ENCODE results near the gene ATIC. TPM values are rescaled to one million over a fixed set of nuclear protein-coding genes. Genes with fewer than 3 reads are reported as not detected.
A peak's percentile ranks its signal among the peaks of the same experiment; 100 is the strongest.

Gene ATIC
- total RNA-seq, 1 donor from 2014 or later = 81.6 TPM

- TF ChIP-seq CTCF (IDR thresholded peaks at IDR 0.05; ENCODE audit: insufficient read depth, low read length, poor library complexity, severe bottlenecking) = no peak
- H3K27me3 ChIP-seq (ENCODE audit: control insufficient read depth, insufficient read depth, low read length) = no peaks in the 10 kb centered on the region
- H3K4me3 ChIP-seq (ENCODE audit: low read depth, low read length) = no peak overlapping the region
- peaks cover 5% of the 10 kb centered on the region for H3K36me3 ChIP-seq (ENCODE audit: control insufficient read depth, insufficient read depth, low read length)
- no peak for DNase-seq (ENCODE audit: low read depth)
Observed at GRCh38 chr2:215328066-215328465, 16.2 kb downstream of the ATIC start.

GRCh38 chr2:215332872-215333595 lies 21.2 kb downstream of the ATIC start:
- no peaks in the 10 kb centered on the region for H3K36me3 ChIP-seq (ENCODE audit: control insufficient read depth, insufficient read depth, low read length)
- no peaks in the 10 kb centered on the region for H3K27me3 ChIP-seq (ENCODE audit: control insufficient read depth, insufficient read depth, low read length)
- peak; percentile 74 for DNase-seq (ENCODE audit: low read depth)
- no peak for TF ChIP-seq CTCF (IDR thresholded peaks at IDR 0.05; ENCODE audit: insufficient read depth, low read length, poor library complexity, severe bottlenecking)
- H3K4me3 ChIP-seq (ENCODE audit: low read depth, low read length) = no peak overlapping the region

GRCh38 chr2:215338883-215339679 lies 27.2 kb downstream of the ATIC start:
- Histone ChIP-seq H3K27me3 (ENCODE audit: control insufficient read depth, insufficient read depth, low read length) (no peaks in the 10 kb centered on the region), H3K36me3 (ENCODE audit: control insufficient read depth, insufficient read depth, low read length) (no peaks in the 10 kb centered on the region), H3K4me3 (ENCODE audit: low read depth, low read length) (no peak overlapping the region)
- DNase-seq (ENCODE audit: low read depth) = no peak
- no peak for TF ChIP-seq CTCF (IDR thresholded peaks at IDR 0.05; ENCODE audit: insufficient read depth, low read length, poor library complexity, severe bottlenecking)

GRCh38 chr2:215347878-215348277 lies 36.0 kb downstream of the ATIC start:
- H3K4me3 ChIP-seq (ENCODE audit: low read depth, low read length) = no peak overlapping the region
- DNase-seq (ENCODE audit: low read depth) = no peak
- H3K27me3 ChIP-seq (ENCODE audit: control insufficient read depth, insufficient read depth, low read length) = no peaks in the 10 kb centered on the region
- no peak for TF ChIP-seq CTCF (IDR thresholded peaks at IDR 0.05; ENCODE audit: insufficient read depth, low read length, poor library complexity, severe bottlenecking)
- no peaks in the 10 kb centered on the region for H3K36me3 ChIP-seq (ENCODE audit: control insufficient read depth, insufficient read depth, low read length)

GRCh38 chr2:215352602-215353001 lies 40.7 kb downstream of the ATIC start:
- DNase-seq (ENCODE audit: low read depth) = no peak
- Histone ChIP-seq H3K4me3 (ENCODE audit: low read depth, low read length) (no peak overlapping the region), H3K36me3 (ENCODE audit: control insufficient read depth, insufficient read depth, low read length) (no peaks in the 10 kb centered on the region), H3K27me3 (ENCODE audit: control insufficient read depth, insufficient read depth, low read length) (no peaks in the 10 kb centered on the region)
- no peak for TF ChIP-seq CTCF (IDR thresholded peaks at IDR 0.05; ENCODE audit: insufficient read depth, low read length, poor library complexity, severe bottlenecking)

Measured in kidney epithelial cell (primary cell).